GM12874 (cell line): ENCODE data around the gene MRPL39.

Experiments used
- TF ChIP-seq, protein P1 (sequence below): IDR thresholded peaks from 2 replicates; pipeline ENCODE4 v1.5.1; 2011; ENCODE audit warnings: low read depth, mild to moderate bottlenecking, control low read depth, low read length, moderate library complexity; ENCODE audit not compliant: insufficient read depth

Gene MRPL39

GRCh38 chr21:25551569-25551968, 55.7 kb downstream of the MRPL39 start:
- TF ChIP-seq, protein P1, sequence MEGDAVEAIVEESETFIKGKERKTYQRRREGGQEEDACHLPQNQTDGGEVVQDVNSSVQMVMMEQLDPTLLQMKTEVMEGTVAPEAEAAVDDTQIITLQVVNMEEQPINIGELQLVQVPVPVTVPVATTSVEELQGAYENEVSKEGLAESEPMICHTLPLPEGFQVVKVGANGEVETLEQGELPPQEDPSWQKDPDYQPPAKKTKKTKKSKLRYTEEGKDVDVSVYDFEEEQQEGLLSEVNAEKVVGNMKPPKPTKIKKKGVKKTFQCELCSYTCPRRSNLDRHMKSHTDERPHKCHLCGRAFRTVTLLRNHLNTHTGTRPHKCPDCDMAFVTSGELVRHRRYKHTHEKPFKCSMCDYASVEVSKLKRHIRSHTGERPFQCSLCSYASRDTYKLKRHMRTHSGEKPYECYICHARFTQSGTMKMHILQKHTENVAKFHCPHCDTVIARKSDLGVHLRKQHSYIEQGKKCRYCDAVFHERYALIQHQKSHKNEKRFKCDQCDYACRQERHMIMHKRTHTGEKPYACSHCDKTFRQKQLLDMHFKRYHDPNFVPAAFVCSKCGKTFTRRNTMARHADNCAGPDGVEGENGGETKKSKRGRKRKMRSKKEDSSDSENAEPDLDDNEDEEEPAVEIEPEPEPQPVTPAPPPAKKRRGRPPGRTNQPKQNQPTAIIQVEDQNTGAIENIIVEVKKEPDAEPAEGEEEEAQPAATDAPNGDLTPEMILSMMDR = no peak

DNA sequence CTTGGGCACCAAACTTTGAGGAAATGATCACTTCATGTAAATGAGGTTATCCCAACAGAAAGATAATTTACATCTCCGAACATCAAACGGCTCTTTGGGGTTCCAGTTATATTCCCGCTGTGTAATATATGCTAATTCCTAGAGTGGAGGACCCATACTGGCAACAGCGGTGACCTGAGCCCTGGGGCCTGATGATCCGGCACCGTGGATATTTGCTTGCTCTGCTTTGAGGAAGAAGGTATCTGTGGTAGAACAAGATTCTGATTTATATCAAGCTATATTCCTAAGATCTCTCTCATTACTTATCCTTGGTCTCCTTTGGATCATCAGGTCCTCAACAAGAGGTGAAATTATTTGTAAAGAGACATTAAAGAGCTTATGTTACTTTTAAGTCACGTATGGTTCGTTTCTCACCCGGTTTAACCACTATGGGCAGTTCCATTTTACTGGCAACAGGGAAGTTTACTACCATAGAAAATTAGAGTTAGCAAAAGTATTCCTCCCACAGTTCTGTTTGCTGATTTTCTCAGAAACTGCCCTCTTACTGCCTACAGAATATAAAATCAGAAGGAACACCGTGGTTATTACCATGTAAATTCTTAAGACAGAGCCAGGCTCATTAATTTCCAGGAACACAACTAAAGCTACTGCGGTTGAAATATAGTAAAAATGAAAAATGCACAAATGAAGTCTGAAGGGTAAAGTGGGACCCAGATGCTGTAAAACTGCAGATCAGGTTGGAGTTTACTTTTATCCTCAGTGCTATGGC, 56.7 kb downstream of the MRPL39 start:
- TF ChIP-seq, protein P1 = no peak

- TF ChIP-seq, protein P1 = no peak
Observed at GRCh38 chr21:25541042-25541441, 66.2 kb downstream of the MRPL39 start.

DNA sequence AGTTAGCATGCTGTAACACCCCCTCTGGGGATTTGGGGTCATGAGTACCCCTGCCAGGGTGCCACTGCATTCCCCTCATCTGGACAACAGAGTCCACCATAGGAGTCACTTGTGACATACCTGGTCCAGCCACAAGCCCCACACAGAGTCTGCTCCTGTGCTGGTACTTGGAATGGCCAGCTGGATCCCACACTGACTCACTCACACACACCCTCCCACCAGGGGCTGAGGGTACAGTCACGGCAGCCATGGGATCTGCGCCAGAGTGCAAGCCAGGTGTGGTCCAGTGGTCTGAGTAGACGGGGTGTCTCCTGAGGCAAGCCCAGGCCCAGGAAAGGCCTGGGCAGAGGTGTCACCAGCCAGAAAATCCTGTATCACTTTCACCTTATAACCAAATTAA, 67.7 kb downstream of the MRPL39 start:
- TF ChIP-seq, protein P1 = no peak

DNA sequence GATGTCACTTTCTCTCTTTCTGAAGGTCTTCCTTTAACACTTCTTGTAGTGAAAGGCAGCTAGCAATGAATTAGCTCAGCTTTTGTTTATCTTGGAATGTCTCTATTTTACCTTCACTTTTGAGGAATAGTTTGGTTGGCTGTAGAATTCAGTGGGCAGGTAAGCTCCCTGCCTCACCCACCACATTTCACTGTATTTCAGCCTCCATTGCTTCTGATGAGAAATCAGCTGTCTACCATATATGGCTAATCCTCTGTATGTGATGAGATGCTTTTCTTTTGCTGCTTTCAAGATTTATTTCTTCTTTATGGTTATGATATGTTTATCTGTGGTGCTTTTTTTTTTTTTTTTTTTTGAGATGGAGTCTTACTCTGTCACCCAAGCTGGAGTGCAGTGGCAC, 70.1 kb downstream of the MRPL39 start:
- TF ChIP-seq, protein P1 = no peak

DNA sequence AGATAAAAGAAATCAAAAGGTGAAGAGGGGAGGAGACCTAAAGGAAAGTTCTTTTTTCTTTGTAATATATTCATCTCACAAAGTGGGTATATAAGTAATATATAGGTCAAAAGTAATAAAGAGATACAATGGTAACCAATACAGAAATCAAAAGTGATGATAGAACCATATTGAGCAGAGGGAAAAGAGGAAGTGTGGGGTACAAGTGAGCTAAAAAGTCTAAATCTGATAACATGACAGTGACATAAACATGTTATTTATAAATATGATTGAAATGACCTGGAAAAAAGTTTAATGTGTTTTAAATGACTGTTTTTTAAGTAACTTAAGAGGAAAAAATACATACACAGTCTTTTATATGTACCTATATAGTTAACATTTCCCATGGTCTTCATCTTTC, 70.5 kb downstream of the MRPL39 start:
- TF ChIP-seq, protein P1 = no peak

DNA sequence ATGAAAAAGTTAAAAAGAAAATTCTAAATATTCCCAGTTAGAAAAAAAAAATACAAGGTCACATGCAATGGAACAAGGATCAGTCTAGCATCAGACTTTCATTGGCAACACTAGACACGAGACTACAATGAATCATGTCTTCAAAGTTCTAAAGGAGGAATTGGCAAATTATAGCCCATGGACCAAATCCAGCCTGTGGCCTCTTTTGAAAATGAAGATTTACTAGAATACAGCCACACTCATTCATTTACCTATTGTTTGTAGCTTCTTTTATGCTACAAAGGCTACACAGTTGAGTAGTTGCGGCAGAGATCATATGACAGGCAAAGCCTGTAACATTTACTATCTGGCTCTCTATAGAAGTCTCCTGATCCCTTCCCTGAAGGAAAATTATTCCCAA, 71.4 kb downstream of the MRPL39 start:
- TF ChIP-seq, protein P1 = no peak
